Measurements from ENCODE around the gene BPGM.

The BPGM gene

DNA sequence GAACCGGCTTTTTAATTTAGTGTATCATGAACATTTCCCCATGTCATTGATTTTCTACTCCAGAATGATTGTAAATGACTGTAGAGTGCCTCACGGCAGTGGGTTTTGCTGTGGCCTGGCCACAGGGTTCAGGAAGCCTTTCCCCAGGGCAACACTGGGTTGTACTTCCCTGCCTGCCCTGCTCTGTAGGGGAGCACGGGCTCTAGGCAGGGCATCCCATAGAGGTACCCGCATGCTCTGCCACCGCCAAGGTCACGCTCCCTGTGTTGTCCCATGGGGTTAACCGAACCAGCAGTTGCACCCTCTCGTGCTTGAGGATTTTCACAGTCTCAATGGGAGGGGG, 63.8 kb downstream of the BPGM start:
- no peak overlapping the region for H3K4me2 ChIP-seq (ENCODE audit: low read depth, low read length, poor library complexity, severe bottlenecking)
- no peaks in the 10 kb centered on the region for H3K4me1 ChIP-seq (ENCODE audit: insufficient read depth, low read length, poor library complexity, severe bottlenecking)
- no peaks in the 10 kb centered on the region for H3K36me3 ChIP-seq (ENCODE audit: insufficient read depth, low read length)
- no peak overlapping the region for H3K9ac ChIP-seq (ENCODE audit: low read depth, low read length, poor library complexity, severe bottlenecking)
- H3K4me3 ChIP-seq (ENCODE audit: low read length, poor library complexity, severe bottlenecking), result no peak overlapping the region
- no peaks in the 10 kb centered on the region for H3K9me2 ChIP-seq (replicated peaks; ENCODE audit: low read depth, low read length)
- no peaks in the 10 kb centered on the region for H3K79me2 ChIP-seq (ENCODE audit: insufficient read depth, low read length)
- H2AFZ ChIP-seq (ENCODE audit: low read length), result no peak overlapping the region; the same call in 1 of the 2 replicates
- no peaks in the 10 kb centered on the region for H3K27me3 ChIP-seq (ENCODE audit: insufficient read depth, low read length, poor library complexity, severe bottlenecking)
- H3K9me3 ChIP-seq (ENCODE audit: insufficient read depth, low read depth, low read length), result no peaks in the 10 kb centered on the region
- H4K20me1 ChIP-seq (ENCODE audit: insufficient read depth, low read length, poor library complexity, severe bottlenecking), result no peaks in the 10 kb centered on the region
- TF ChIP-seq EZH2phosphoT487 (IDR thresholded peaks at IDR 0.05; ENCODE audit: borderline replicate concordance), result no peak
- TF ChIP-seq CTCF (conservative IDR thresholded peaks at IDR 0.05; ENCODE audit: low read length), result no peak
- no peaks in the 10 kb centered on the region for H3F3A ChIP-seq (ENCODE audit: low read depth)

- H3K27me3 ChIP-seq (ENCODE audit: insufficient read depth, low read length, poor library complexity, severe bottlenecking), result no peaks in the 10 kb centered on the region
- no peaks in the 10 kb centered on the region for H3K4me1 ChIP-seq (ENCODE audit: insufficient read depth, low read length, poor library complexity, severe bottlenecking)
- H3K9ac ChIP-seq (ENCODE audit: low read depth, low read length, poor library complexity, severe bottlenecking), result no peak overlapping the region
- H3F3A ChIP-seq (ENCODE audit: low read depth), result no peaks in the 10 kb centered on the region
- no peak for TF ChIP-seq CTCF (conservative IDR thresholded peaks at IDR 0.05; ENCODE audit: low read length)
- no peak for TF ChIP-seq EZH2phosphoT487 (IDR thresholded peaks at IDR 0.05; ENCODE audit: borderline replicate concordance)
- H3K4me3 ChIP-seq (ENCODE audit: low read length, poor library complexity, severe bottlenecking), result no peak overlapping the region
- no peak overlapping the region; the same call in 1 of the 2 replicates for H2AFZ ChIP-seq (ENCODE audit: low read length)
- no peaks in the 10 kb centered on the region for H3K79me2 ChIP-seq (ENCODE audit: insufficient read depth, low read length)
- no peaks in the 10 kb centered on the region for H3K9me3 ChIP-seq (ENCODE audit: insufficient read depth, low read depth, low read length)
- H4K20me1 ChIP-seq (ENCODE audit: insufficient read depth, low read length, poor library complexity, severe bottlenecking), result no peaks in the 10 kb centered on the region
- H3K36me3 ChIP-seq (ENCODE audit: insufficient read depth, low read length), result no peaks in the 10 kb centered on the region
- H3K4me2 ChIP-seq (ENCODE audit: low read depth, low read length, poor library complexity, severe bottlenecking), result no peak overlapping the region
- H3K9me2 ChIP-seq (replicated peaks; ENCODE audit: low read depth, low read length), result no peaks in the 10 kb centered on the region
Measured at GRCh38 chr7:134710854-134711624, 64.4 kb downstream of the BPGM start.

DNA sequence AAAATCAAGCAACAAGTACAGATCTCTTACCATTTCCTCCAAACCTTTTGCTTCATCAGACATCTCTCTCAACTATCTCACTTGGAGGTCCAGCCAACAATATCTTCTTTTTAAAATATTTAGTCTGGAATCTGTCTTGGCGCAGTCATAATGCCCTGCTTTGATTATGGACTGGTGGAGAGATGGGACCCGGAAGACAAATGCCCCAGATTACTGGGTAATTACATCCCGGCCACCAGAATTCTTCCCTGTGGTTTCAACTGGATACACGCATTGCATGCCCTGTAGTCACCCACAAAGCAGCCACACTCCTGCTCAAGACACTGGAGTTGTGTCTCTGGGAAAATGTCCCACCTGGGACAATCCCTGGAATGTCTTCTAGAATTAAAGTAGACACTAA, 65.5 kb downstream of the BPGM start:
- Histone ChIP-seq H3K9me3 (ENCODE audit: insufficient read depth, low read depth, low read length) (no peaks in the 10 kb centered on the region), H3K9me2 (replicated peaks; ENCODE audit: low read depth, low read length) (no peaks in the 10 kb centered on the region), H3K4me1 (ENCODE audit: insufficient read depth, low read length, poor library complexity, severe bottlenecking) (no peaks in the 10 kb centered on the region), H3K27me3 (ENCODE audit: insufficient read depth, low read length, poor library complexity, severe bottlenecking) (no peaks in the 10 kb centered on the region), H3K4me2 (ENCODE audit: low read depth, low read length, poor library complexity, severe bottlenecking) (no peak overlapping the region), H3K4me3 (ENCODE audit: low read length, poor library complexity, severe bottlenecking) (no peak overlapping the region), H3F3A (ENCODE audit: low read depth) (no peaks in the 10 kb centered on the region), H3K9ac (ENCODE audit: low read depth, low read length, poor library complexity, severe bottlenecking) (no peak overlapping the region), H2AFZ (ENCODE audit: low read length) (no peak overlapping the region), H3K79me2 (ENCODE audit: insufficient read depth, low read length) (no peaks in the 10 kb centered on the region), H4K20me1 (ENCODE audit: insufficient read depth, low read length, poor library complexity, severe bottlenecking) (no peaks in the 10 kb centered on the region), H3K36me3 (ENCODE audit: insufficient read depth, low read length) (no peaks in the 10 kb centered on the region)
- no peak for TF ChIP-seq CTCF (conservative IDR thresholded peaks at IDR 0.05; ENCODE audit: low read length)
- no peak for TF ChIP-seq EZH2phosphoT487 (IDR thresholded peaks at IDR 0.05; ENCODE audit: borderline replicate concordance)

All from Loucy (cell line).